ENCODE results near the gene VPS54.

The VPS54 gene

GRCh38 chr2:64029116-64029665 lies 10.0 kb upstream of the VPS54 start:
- Histone ChIP-seq H3K27me3 (replicated peaks; ENCODE audit: control insufficient read depth, insufficient read depth, low read length) (no peaks in the 10 kb centered on the region), H3K36me3 (ENCODE audit: control insufficient read depth, insufficient read depth, low read length) (no peaks in the 10 kb centered on the region), H3K4me3 (replicated peaks; ENCODE audit: low read depth, low read length) (no peak overlapping the region)
- TF ChIP-seq CTCF (IDR thresholded peaks at IDR 0.05; ENCODE audit: insufficient read depth, low read length, poor library complexity, severe bottlenecking) = no peak
- no peak for DNase-seq (ENCODE audit: extremely low read depth, insufficient read length)

GRCh38 chr2:64025741-64026140 lies 6.5 kb upstream of the VPS54 start:
- no peak for DNase-seq (ENCODE audit: extremely low read depth, insufficient read length)
- no peaks in the 10 kb centered on the region for H3K36me3 ChIP-seq (ENCODE audit: control insufficient read depth, insufficient read depth, low read length)
- TF ChIP-seq CTCF (IDR thresholded peaks at IDR 0.05; ENCODE audit: insufficient read depth, low read length, poor library complexity, severe bottlenecking) = no peak
- no peaks in the 10 kb centered on the region for H3K27me3 ChIP-seq (replicated peaks; ENCODE audit: control insufficient read depth, insufficient read depth, low read length)
- no peak overlapping the region for H3K4me3 ChIP-seq (replicated peaks; ENCODE audit: low read depth, low read length)

GRCh38 chr2:64024259-64024949 lies 5.2 kb upstream of the VPS54 start:
- no peak for TF ChIP-seq CTCF (IDR thresholded peaks at IDR 0.05; ENCODE audit: insufficient read depth, low read length, poor library complexity, severe bottlenecking)
- DNase-seq (ENCODE audit: extremely low read depth, insufficient read length) = no peak

GRCh38 chr2:64023485-64024258 lies 4.4 kb upstream of the VPS54 start:
- no peaks in the 10 kb centered on the region for H3K36me3 ChIP-seq (ENCODE audit: control insufficient read depth, insufficient read depth, low read length)
- H3K4me3 ChIP-seq (replicated peaks; ENCODE audit: low read depth, low read length) = no peak overlapping the region
- no peak for TF ChIP-seq CTCF (IDR thresholded peaks at IDR 0.05; ENCODE audit: insufficient read depth, low read length, poor library complexity, severe bottlenecking)
- no peak for DNase-seq (ENCODE audit: extremely low read depth, insufficient read length)
- H3K27me3 ChIP-seq (replicated peaks; ENCODE audit: control insufficient read depth, insufficient read depth, low read length) = no peaks in the 10 kb centered on the region

More at GRCh38 chr2:64024259-64024949, 5.2 kb upstream of the VPS54 start:
- H3K27me3 ChIP-seq (replicated peaks; ENCODE audit: control insufficient read depth, insufficient read depth, low read length) = no peaks in the 10 kb centered on the region
- no peaks in the 10 kb centered on the region for H3K36me3 ChIP-seq (ENCODE audit: control insufficient read depth, insufficient read depth, low read length)
- H3K4me3 ChIP-seq (replicated peaks; ENCODE audit: low read depth, low read length) = no peak overlapping the region

- H3K4me3 ChIP-seq (replicated peaks; ENCODE audit: low read depth, low read length) = no peak overlapping the region
- no peaks in the 10 kb centered on the region for H3K27me3 ChIP-seq (replicated peaks; ENCODE audit: control insufficient read depth, insufficient read depth, low read length)
- no peak for DNase-seq (ENCODE audit: extremely low read depth, insufficient read length)
- H3K36me3 ChIP-seq (ENCODE audit: control insufficient read depth, insufficient read depth, low read length) = no peaks in the 10 kb centered on the region
- no peak for TF ChIP-seq CTCF (IDR thresholded peaks at IDR 0.05; ENCODE audit: insufficient read depth, low read length, poor library complexity, severe bottlenecking)
These were observed 2.4 kb upstream of the VPS54 start for GRCh38 chr2:64021578-64021977.
